GM12878 (cell line): ENCODE measurements around the gene PRRC2B. TPM values are rescaled to one million over a fixed set of nuclear protein-coding genes. Genes with fewer than 3 reads are reported as not detected.
"Not testable (repeated sequence)": the region's sequence is repeated elsewhere in the genome, so short reads cannot be mapped to it uniquely, and the experiment has no call there.

Experiments used
- ATAC-seq: fragments of 200-7000 bp; cut with Tn5 transposase; 3 replicates; pipeline ENCODE4 v1.9.1; 2020; ENCODE audit warnings: mild to moderate bottlenecking, moderate library complexity
- BruUV-seq: library from RNA; stranded (reverse); fragments of 400-500 nt; replicated peaks from 2 replicates; lab custom pipeline; 2021; lab: Mats Ljungman, UMichigan
- CTCF ChIA-PET: fragments of 300-600 bp; sonication (Branson Sonifier 250); formaldehyde crosslinking; extraction: SDS; loops from one replicate; lab custom pipeline; 2021; ENCODE audit warnings: inconsistent platforms; lab: Yijun Ruan, JAX
- POLR2A ChIA-PET: fragments of 350-600 bp; formaldehyde crosslinking; extraction: SDS; loops from one replicate; lab custom pipeline; 2021; ENCODE audit warnings: inconsistent platforms; lab: Charles Lee
- RAD21 ChIA-PET: fragments of 300-600 bp; sonication (Branson Sonifier 250); formaldehyde crosslinking; loops from one replicate; lab custom pipeline; 2023; ENCODE audit warnings: antibody characterized with exemption; ENCODE audit not compliant: unreplicated experiment; lab: Charles Lee
- SMC1A ChIA-PET: fragments of 300-600 bp; sonication (Branson Sonifier 250); formaldehyde crosslinking; loops from one replicate; lab custom pipeline; 2023; ENCODE audit not compliant: unreplicated experiment, uncharacterized antibody; lab: Charles Lee
- DNase-seq: peaks from one replicate; pipeline ENCODE4 v3.0.0-alpha.2; 2011; ENCODE audit warnings: low read depth, low spot score
- FAIRE-seq: peaks from 3 replicates; lab custom pipeline; 2011; peaks lifted over from hg19 to GRCh38; lab: Jason Lieb, UNC
- H2AFZ ChIP-seq: 2 replicates; pipeline ENCODE4 v1.6.0; 2011; ENCODE audit warnings: low read depth, low read length, control low read depth; ENCODE audit not compliant: control insufficient read depth
- H3K27ac ChIP-seq: 2 replicates; pipeline ENCODE4 v1.5.1; 2011; ENCODE audit warnings: control low read depth; ENCODE audit not compliant: control insufficient read depth, insufficient read depth
- H3K27me3 ChIP-seq, 2 experiments: replicated peaks in 1 of 2; 2 replicates each; pipeline versions ENCODE4 v1.6.0 to v1.6.1; 2011; ENCODE audit warnings: low read length in 1 of 2; ENCODE audit not compliant: control insufficient read depth in 2 of 2, insufficient read depth in 2 of 2
- H3K36me3 ChIP-seq, 2 experiments: 2 replicates each; pipeline ENCODE4 v1.5.1; 2011; ENCODE audit warnings: low read length in 1 of 2; ENCODE audit not compliant: control insufficient read depth in 2 of 2, insufficient read depth in 2 of 2
- H3K4me1 ChIP-seq: 2 replicates; pipeline ENCODE4 v1.6.1; 2011; ENCODE audit warnings: mild to moderate bottlenecking, low read length, moderate library complexity, mixed read lengths; ENCODE audit not compliant: control insufficient read depth, insufficient read depth
- H3K4me2 ChIP-seq: 2 replicates; pipeline ENCODE4 v1.6.0; 2011; ENCODE audit warnings: control low read depth; ENCODE audit not compliant: control insufficient read depth, insufficient read depth
- H3K4me3 ChIP-seq: fragments of 200-600 bp; sonication (generic); 2 replicates; pipeline ENCODE4 v1.5.1; 2016
- H3K79me2 ChIP-seq: 2 replicates; pipeline ENCODE4 v1.6.0; 2011; ENCODE audit warnings: low read length; ENCODE audit not compliant: control insufficient read depth, insufficient read depth
- H3K9ac ChIP-seq: 2 replicates; pipeline ENCODE4 v1.8.0; 2011; ENCODE audit warnings: low read length, control low read depth, mixed read lengths; ENCODE audit not compliant: control insufficient read depth, insufficient read depth
- H3K9me3 ChIP-seq: replicated peaks from 3 replicates; pipeline ENCODE4 v1.5.1; 2011; ENCODE audit warnings: mild to moderate bottlenecking, low read length; ENCODE audit not compliant: control insufficient read depth, insufficient read depth
- H4K20me1 ChIP-seq: 2 replicates; pipeline ENCODE4 v1.6.0; 2011; ENCODE audit not compliant: control insufficient read depth, insufficient read depth
- ETV6 ChIP-seq, 2 experiments: fragments of 450-650 bp in 1 of 2; IDR thresholded peaks in 1 of 2; conservative IDR thresholded peaks in 1 of 2; 2 replicates each; pipeline ENCODE4 v1.6.1; 2014; ENCODE audit warnings: antibody characterized with exemption in 1 of 2, borderline replicate concordance in 1 of 2, low read depth in 1 of 2, mild to moderate bottlenecking in 1 of 2, moderate library complexity in 1 of 2
- IRF3 ChIP-seq: fragments of 450-650 bp; IDR thresholded peaks from 2 replicates; pipeline ENCODE4 v1.6.1; 2014; ENCODE audit warnings: mild to moderate bottlenecking
- MLLT1 ChIP-seq: fragments of 450-650 bp; IDR thresholded peaks from 2 replicates; pipeline ENCODE4 v1.6.1; 2016; ENCODE audit warnings: mild to moderate bottlenecking
- PAX5 ChIP-seq: IDR thresholded peaks from 2 replicates; pipeline ENCODE4 v1.6.1; 2011; ENCODE audit warnings: low read depth, low read length, borderline replicate concordance
- RBBP5 ChIP-seq: fragments of 200-600 bp; sonication (generic); conservative IDR thresholded peaks from 2 replicates; pipeline ENCODE4 v1.6.1; 2016
- RUNX3 ChIP-seq: IDR thresholded peaks from 2 replicates; pipeline ENCODE4 v1.6.1; 2012; ENCODE audit warnings: low read length, inconsistent platforms
- SKIL ChIP-seq: fragments of 450-650 bp; IDR thresholded peaks from 2 replicates; pipeline ENCODE4 v1.6.1; 2017; ENCODE audit warnings: mild to moderate bottlenecking, low read depth, inconsistent platforms; ENCODE audit not compliant: poor library complexity, severe bottlenecking
- SREBF2 ChIP-seq: IDR thresholded peaks from 2 replicates; pipeline ENCODE4 v1.6.1; 2012; ENCODE audit warnings: mild to moderate bottlenecking, low read length
- STAT1 ChIP-seq: fragments of 450-650 bp; conservative IDR thresholded peaks from 2 replicates; pipeline ENCODE4 v1.6.1; 2014; ENCODE audit warnings: antibody characterized with exemption, mild to moderate bottlenecking
- ZNF687 ChIP-seq: fragments of 450-650 bp; IDR thresholded peaks from 2 replicates; pipeline ENCODE4 v1.6.1; 2017; ENCODE audit warnings: mild to moderate bottlenecking, moderate library complexity
- WGBS: methylation state at CpG from one replicate; pipeline ENCODE4 v1.1.6; 2016; ENCODE audit warnings: low lambda C conversion rate; ENCODE audit not compliant: insufficient replicate concordance, insufficient coverage; ENCODE audit errors: missing lambda C conversion rate; 5-methylcytosine and 5-hydroxymethylcytosine counted together
- in situ Hi-C: fragments of 300-500 bp; cut with MboI; formaldehyde crosslinking; loops from 9 replicates; pipeline ENCODE4 v1.14.3; 2018; ENCODE audit warnings: mixed read lengths
- intact Hi-C: fragments of 100-400 bp; cut with micrococcal nuclease; formaldehyde crosslinking; loops from one replicate; pipeline ENCODE4 v1.14.2; 2022; ENCODE audit not compliant: unreplicated experiment
- polyA plus RNA-seq, 11 experiments: library from polyadenylated mRNA; depleted of rRNA in 4 of 11; unstranded in 6 of 11; stranded (reverse) in 5 of 11; fragments of >200 nt; fragmentation: Nextera tagmentation in 4 of 11; fragmentation: Illumina TruSeq in 1 of 11; extraction: Ambion mirVana in 4 of 11; extraction: Trizol in 1 of 11; gene quantifications; 1 replicate in 1 of 11; 2 replicates in 10 of 11; pipeline versions ENCODE4 v1.2.1 to v1.2.3, GENCODE V29; 2011 to 2016; ENCODE audit warnings: inconsistent platforms in 2 of 11, missing spikeins in 2 of 11, low read depth in 1 of 11
- total RNA-seq, 4 experiments: library from RNA; depleted of rRNA in 3 of 4; stranded (reverse); fragments of >200 nt in 3 of 4; fragmentation: Illumina TruSeq in 1 of 4; extraction: Trizol in 1 of 4; gene quantifications; 2 replicates each; pipeline versions ENCODE4 v1.2.1 to v1.2.3, GENCODE V29; 2013 to 2021

The PRRC2B gene
- total and polyA plus RNA-seq, 10 of the 15 experiments (the other 5 are each of a cell fraction or from before 2014, with no cell fraction given), result 0.84 to 155 (median 28.7) TPM

GRCh38 chr9:131546336-131547084 is 152.6 kb downstream of the PRRC2B start (continued):
- TF ChIP-seq ZNF687 (no peak), SREBF2 (no peak), SKIL (no peak), IRF3 (no peak), PAX5 (no peak), ETV6 (conservative IDR thresholded peaks at IDR 0.05 in 1 of 2, IDR thresholded peaks at IDR 0.05 in 1 of 2; ENCODE audit: borderline replicate concordance in 1 of 2, low read depth in 1 of 2) (no peak), MLLT1 (no peak), RBBP5 (no peak), STAT1 (no peak), RUNX3 (no peak)

GRCh38 chr9:131549186-131549585 is 155.3 kb downstream of the PRRC2B start:
- intact Hi-C loops, RAD21 ChIA-PET, H3K4me3 ChIP-seq, SMC1A ChIA-PET, FAIRE-seq, CTCF ChIA-PET, H3K4me1 ChIP-seq, H4K20me1 ChIP-seq, H3K79me2 ChIP-seq, in situ Hi-C loops, H3K27ac ChIP-seq, H3K27me3 ChIP-seq, H3K9me3 ChIP-seq, H2AFZ ChIP-seq, ATAC-seq, DNase-seq, H3K9ac ChIP-seq, BruUV-seq, H3K4me2 ChIP-seq, H3K36me3 ChIP-seq: not testable (repeated sequence)
- POLR2A ChIA-PET, result interaction anchor here (0.6 kb wide), 1 partner anchor 603 kb away, joined by 3 read pairs; no protein-coding TSS in a partner anchor
- 35% methylated on average over 10 of the region's 10 CpGs for WGBS
